GM19397 (cell line): ENCODE data around the gene LPIN3.

Experiments
- ATAC-seq: cut with Tn5 transposase; IDR thresholded peaks from one replicate; pipeline ENCODE4 v1.9.1; 2021; ENCODE audit warnings: mild to moderate bottlenecking, moderate library complexity; ENCODE audit not compliant: unreplicated experiment

LPIN3 gene

DNA sequence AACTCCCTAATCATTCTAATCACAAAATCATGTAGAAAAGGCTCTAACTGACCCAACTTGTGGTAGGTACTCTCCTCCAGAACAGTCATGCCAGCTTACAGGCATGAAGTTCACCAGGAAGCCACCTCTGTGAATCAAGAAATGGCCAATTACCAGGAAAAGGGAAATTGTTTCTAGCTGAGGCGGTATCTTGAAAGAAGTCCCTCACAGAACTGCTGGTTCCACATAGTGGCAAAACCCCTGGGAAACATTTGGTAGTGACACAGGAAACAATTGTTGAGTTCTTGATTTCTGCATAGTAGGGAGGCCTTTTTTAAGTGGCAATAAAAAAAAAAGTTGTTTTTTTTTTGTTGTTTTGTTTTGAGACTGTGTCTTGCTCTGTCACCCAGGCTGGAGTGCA, 19.6 kb upstream of the LPIN3 start:
- no peak for ATAC-seq

DNA sequence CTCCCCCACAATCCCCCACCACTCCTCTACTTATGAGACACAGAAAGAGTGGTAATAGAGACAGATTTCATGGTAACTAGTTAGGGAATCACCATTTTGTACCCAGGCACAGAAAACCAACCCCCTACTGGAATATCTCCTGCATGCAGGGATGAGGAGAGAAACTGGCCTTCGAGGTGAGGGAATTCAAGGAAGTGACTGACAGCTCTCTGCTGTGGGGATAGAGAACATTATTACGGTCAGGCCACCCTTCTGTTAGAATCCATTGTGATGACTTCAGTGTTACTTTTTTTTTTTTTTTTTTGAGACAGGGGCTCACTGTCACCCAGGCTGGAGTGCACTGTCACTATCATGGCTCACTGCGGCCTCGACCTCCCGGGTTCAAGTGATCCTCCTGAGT, 13.4 kb upstream of the LPIN3 start:
- ATAC-seq: no peak

DNA sequence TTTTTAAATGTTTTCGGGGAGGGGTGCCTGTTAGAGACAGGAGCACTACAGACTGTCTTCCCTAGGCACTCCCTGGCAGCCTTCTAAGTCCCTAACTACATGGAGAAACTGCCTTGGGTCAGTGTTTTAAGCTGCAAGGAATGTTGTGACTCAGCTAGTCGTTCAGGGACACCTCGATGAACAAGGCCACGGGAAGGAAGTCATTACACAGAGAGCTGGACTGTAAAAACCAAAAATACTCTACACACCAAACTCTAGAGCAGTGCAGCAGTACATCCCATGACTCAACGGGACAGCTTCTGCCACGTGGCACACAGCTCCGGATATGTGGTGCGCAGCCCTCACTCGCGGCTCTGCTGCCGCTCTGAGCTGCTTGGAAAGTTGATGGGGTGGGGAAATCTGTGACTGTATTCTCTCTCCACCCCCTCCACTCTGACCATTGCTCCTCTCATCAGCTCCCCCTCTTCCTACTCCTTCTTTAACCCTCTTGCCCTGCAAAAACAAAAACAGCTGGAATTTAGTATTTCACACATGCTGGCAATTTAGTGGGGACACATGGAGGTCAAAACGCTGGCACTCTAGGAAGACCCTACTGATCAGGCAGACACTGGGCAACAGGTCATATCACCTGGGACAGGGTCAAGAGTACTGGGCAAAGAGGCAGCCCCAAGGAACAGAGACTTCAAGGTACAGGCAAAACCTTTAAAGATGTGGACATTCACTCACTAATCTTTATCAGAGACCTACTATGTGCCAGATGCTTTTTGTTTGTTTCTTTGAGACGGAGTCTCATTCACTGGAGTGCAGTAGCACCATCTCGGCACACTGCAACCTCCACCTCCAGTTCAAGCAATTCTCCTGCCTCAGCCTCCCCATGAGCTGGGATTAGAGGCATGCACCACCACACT, 10.9 kb upstream of the LPIN3 start:
- ATAC-seq: peak; percentile 64

DNA sequence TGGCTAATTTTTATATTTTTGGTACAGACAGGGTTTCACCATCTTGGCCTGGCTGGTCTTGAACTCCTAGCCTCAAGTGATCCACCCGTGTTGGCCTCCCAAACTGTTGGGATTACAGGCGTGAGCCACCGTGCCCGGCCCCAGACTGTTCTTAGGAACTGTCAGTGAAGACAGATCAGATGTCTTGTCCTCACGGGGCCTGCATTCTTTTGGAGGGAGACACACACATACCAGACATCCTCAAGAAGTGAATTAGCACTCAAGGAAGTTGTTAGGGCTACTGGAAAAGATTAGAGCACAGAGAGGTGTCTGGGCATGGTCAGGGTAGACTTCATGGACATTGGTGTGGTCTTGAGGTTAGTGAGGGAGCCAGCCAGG, 10.3 kb upstream of the LPIN3 start:
- ATAC-seq: no peak

DNA sequence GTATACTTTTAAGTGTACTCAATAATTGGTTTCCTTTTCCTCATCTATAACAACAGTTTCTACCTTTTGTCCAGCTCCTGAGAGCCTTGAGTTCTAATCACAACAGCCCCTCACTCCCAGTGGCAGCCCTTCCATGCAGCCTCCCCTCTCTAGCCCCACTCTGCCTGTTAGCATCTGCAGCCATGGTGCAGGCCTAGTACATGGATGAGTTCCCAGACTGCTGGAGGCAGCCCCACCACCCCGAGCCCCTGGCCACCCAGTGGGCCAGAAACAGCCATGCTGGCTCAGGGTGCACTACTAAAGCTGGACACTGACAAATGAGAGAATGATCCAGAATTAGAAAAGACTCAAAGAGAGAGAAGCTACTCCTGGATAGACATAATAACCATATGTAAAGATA, 9.7 kb upstream of the LPIN3 start:
- ATAC-seq: no peak

DNA sequence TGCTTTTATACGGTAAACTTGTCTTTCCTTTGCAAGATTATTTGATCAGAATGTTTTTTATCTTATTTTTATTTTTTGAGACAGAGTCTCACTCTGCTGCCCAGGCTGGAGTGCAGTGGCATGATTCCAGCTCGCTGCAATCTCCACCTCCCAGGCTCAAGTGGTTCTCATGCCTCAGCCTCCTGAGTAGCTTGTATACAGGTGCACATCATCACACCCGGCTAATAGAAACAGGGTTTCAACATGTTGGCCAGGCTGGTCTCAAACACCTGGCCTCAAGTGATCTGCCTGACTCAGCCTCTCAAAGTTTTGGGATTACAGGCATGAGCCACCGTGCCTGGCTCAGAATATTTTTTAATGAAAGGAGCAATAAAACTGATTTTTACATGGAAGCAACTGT, 8.9 kb upstream of the LPIN3 start:
- ATAC-seq: no peak

DNA sequence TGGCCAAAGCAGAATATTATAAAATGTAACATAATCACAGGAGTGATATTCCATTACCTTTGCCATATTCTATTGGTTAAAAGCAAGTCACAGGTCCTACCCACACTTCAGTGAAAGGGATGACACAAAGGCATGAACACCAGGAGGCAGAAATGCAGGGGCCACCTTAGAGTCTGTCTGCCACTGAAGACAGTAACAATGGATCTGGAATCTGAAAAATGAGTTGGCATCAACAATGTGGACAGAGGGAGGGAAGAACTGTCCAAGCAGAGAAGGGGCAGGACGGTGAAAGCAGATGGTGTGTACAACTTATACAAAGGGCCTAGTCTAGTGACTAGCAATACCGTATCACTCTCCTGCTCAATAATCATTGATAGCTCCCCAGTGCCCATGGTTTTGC, 6.6 kb upstream of the LPIN3 start:
- no peak for ATAC-seq

DNA sequence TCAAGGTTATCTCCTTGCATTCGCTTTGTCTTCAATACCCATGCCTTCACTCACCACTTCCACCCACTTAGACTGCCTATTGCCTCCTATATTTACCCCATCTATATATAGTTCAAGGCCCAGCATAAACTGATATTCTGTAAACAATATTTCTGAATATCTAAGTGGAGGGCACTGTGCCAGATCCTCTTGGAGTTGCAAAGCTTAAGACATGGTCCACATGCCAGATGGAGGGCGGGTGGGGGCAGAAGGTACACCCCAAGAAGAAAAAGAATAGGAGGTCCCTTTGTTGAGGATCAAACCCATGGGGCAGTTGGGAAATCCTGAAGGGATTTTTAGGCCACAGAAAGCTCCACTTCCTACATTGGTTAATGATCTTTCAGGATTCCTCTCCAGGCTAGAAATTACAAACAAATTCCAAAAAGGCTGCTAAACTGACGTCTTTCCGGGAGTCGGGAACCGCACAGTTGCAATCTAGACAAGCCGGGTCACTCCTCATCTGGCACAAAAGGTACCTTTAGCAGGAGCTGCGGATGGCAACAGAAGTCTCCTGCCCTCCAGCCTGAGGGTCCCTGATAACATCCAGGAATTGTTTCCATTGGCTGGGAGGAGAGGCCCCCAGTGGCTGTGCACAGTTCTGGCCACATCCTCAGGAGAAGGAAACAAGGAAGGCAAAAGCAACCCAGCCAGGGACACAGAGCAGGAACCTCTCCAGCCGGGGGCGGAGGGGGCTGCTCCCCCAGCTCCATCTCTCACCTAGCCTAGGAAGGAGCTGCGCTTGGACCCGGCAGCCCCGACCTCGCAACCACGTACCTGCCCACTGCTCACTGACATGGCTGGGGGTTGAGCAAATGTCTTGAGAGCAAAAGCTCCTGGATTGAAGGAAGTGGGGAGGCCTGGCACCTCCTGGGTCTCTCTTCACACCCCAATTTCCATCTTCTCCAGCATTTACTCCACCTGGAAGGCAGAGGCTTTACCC, 5.9 kb upstream of the LPIN3 start:
- no peak for ATAC-seq

DNA sequence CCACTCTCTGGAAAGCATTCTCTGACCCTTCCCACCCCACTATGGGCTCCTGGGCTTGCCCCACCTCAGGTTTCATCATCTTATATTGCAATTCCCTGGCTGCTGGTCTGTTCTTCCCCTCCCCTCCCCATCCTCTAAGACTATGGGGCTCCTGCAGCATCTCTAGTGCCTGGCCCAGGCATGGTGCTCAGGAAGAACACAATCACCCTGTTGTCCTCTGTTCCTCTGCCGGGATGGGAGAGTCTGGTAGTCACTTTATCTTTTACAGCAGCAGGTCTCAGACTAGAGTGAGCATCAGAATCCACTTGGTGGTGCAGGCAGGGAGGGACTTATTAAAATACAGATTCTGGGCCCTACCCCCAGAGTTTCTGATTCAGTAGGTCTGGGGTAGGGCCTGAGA, 5.0 kb upstream of the LPIN3 start:
- ATAC-seq: no peak

DNA sequence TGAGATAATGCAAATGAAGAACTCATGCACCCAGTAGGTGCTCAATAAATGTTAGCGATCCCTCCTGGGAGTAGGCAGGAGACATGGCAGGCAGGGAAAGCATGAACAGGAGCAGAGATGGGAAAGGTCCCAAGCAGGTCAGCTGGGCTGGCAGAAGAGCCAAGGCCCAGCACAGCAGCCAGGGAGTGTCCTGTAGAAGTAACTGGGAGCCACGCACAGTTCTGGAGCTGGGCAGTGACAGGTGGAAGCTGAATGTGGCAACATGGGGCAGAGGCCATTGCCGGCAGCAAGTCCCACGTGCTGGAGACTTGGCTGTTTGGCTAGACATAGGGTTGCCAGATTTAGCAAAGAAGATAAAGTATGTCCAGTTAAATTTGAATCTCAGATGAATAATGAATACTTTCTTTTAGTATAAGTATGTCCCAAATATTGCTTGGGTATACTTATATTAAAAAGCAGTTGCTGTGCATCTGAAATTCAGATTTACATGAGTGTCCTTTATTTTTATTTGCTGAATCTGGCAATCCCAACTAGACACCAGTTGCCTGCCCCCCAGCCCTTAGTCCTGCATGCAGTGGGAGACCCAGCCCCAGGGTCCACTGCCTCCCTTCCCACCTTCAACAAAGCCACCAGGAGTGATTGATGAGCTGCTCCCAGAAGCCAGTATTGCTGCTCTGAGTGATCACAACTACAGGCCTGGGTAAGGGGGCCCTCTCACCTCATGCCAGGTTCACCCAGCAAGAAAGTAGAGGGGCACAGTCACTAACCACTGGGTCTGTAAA, 3.7 kb upstream of the LPIN3 start:
- ATAC-seq: no peak

DNA sequence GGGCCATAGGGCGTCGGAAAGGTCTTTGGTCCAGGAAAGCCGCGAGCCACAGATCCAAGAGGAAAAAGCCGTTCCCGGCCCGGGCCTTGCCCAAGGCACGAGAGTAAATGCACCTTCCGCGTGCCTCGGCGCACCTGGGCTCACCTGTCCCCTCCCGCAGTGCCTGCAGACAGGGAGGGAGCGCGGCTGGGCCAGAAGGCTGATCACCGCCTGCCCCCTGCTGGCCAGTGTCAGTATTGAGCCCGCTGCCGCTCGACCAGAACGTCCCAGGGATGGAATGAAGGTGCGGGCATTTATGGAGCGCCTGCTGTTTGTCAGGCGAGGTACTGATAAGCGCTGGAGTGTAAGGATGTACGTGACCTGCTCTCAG, 679 bp upstream of the LPIN3 start:
- peak; percentile 73 for ATAC-seq

DNA sequence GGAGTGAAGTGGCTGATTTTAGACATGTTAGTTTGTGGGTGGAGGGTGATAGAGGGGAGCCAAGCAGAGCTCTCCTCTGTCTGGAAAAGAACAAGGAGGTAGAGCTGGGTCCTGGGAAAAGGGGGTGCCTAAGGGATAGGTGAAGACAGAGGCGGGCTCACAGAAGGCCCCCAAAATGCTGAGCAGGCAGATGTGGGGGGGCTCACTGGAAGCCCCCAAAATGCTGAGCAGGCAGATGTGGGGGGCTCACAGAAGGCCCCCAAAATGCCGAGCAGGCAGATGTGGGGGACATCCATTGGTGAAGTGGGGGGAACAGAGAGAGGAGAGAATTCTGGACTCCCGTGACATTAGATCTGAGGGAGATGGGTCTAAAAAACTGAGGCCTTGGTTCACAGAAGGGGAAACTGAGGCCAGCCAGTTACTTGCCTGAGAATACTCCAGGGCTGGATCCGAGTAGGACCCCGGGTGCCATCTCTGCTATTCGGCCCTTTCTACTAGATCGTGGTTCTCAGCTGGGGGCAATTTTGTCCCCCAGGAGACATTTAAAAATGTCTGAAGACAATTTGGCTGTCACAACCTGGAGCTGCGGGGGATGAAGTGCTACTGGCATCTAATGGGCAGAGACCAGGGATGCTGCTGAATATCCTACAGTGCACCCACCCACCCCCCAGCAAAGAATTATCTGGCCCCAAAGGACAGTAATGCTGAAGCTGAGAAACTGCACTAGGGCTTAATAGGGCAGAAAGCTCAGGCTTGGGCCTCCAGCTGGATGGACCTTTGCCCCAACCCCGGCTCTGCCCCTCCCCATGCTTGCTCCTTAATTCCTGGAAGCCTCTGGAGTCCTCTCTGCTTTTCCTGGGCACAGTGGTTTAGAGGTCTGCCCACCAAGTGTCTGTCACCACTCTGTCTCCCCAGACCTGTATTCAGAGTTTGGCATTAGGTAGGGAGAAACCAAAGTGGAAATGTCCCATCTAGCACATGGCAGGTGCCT, 2.1 kb downstream of the LPIN3 start:
- no peak for ATAC-seq

DNA sequence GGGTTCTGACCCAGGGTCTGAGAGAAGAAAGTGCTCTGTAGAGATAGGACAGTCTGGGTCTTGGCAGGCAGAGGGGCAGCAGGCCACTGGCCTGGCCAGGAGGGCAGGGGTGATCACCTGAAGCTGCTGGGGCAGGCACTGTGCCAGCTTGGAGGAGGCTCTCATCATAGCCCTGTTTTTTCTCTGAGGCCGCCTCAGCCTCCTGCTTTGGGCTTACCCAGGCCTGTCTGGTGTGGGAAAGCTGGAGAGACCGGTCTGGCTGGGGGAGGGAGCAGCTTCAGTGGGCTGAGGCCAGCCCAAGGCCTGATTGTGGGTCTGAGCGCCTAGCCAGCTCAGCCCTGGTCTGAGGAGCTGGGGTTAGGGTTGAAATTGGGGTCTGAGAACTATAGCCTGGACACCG, 3.9 kb downstream of the LPIN3 start:
- ATAC-seq: no peak

DNA sequence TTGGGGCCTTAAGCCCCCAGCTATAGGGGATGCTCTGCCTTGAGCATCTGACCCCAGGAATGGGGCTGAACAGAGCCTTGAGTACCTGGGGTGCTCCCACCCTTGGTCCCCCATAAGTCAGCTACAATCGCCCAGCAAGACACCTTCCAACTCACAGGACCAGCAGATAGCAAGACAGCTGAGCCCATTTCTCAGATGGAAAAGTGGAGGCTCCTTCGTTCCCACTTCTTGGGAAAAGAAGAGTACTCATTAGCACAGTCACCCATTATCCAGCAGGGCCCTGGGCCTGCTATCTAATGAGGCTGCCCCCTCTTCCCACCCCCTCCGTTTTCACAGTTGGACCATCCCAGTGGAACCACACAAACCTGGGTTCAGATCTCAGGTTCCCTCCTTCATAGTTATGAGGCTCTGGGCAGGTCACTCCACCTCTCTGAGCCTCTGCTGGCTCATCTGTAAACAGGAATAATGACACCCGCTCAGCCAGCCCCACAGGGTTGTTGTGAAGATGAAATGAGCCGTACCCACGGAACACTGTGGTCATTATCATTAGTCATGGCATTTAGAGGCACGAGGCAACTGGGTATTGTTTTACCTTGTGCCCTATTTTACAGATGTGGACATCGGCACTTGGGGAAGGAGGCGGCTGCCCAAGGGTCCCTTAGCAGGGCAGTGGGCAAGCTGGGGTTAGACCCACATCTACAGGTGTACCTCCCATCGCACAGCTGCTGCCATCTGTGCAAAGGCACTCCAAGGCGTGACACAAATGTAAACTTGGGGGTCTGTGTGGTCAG, 4.5 kb downstream of the LPIN3 start:
- no peak for ATAC-seq

DNA sequence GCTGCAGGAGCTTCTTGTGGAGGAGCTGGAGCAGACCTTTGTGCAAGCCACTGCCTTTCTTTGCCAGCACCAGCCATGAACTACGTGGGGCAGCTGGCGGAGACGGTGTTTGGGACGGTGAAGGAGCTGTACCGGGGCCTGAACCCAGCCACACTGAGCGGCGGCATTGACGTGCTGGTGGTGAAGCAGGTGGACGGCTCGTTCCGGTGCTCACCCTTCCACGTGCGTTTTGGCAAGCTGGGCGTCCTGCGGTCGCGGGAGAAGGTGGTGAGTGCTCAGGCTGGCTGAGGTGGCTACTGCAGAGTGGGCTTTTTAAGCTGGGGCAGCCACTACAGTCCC, 5.1 kb downstream of the LPIN3 start:
- no peak for ATAC-seq

DNA sequence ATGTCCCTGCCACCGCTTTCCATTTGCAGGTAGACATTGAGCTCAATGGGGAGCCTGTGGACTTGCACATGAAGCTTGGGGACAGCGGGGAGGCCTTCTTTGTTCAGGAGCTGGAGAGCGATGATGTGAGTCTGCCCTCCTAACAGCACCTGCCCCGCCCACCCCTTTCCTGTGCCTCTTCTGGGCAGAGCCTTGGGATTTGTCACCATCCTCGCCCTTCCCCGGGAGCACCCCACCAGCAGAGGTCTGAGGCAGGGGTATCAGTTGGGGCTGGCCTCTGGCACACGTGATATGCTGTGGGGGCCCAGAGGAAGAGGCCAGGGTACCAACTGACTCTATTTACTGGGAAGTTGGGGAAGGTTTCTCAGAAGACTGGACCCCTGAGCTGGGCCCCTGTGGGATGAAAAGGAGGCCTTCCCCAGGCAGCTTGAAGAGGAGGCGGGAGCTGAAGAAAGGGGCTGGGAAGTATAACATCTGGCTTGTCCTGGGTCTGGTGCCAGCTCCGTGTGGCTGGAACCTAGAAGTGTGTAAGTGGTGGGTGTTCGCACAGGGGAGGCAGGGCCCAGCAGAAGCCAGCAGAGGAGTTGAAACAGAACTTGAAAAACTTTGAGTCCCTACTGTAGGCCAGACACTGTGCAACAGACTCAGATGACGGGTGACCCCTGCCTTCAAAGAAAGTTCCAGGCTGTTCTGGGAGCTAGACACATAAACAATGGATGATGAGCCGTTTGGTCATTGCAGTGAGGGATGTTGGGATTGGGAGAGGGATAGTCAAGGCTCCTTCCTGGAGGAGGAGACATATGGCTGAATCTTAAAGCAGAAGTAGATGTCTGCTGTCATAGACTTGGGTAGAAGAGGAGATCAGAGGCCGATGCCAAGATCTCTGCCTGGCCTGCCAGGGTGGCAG, 7.2 kb downstream of the LPIN3 start:
- ATAC-seq: no peak

DNA sequence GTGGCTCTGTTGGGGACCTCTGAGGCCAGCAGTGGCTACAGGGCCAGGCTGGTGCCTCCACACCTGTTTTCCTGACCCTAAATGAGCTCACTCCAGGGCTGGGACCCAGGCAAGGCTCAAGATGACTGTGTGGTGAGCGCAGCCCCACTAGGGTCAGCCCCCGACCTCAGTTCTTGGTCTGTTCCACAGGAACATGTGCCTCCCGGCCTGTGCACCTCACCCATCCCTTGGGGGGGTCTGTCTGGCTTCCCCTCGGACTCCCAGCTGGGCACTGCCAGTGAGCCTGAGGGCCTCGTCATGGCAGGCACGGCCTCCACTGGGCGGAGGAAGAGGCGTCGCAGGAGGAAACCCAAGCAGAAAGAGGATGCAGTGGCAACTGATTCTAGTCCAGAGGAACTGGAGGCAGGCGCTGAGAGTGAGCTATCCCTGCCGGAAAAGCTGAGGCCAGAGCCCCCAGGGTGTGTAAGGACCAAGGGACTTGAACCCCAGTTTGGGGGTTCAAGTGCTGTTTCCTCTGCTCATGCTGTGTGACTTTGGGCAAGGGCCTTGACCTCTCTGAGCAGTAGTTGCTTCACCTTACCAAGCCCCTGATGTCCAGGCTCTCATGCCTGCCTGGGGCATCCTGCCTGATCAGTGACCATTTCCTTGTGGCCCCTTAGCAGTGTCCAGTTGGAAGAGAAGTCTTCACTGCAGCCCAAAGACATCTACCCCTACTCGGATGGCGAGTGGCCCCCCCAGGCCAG, 8.0 kb downstream of the LPIN3 start:
- ATAC-seq: no peak

DNA sequence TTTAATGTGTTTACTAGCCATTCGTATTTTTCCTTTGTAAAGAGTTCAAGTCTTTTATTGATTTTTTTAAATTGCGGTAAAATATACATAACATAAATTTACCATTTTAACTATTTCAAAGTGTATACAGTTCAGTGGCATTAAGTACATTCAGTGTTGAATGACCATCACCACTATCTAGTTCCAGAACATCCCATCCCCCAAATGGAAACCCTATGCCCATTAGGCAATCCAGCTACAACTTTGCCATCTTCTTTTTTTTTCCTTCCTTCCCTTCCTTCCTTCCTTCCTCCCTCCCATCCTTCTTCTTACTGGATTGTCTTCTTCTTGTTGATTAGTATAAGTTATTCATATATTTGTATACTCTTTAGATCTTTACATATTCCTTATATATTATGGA, 8.6 kb downstream of the LPIN3 start:
- ATAC-seq: no peak
